EL (cell line): Measurements from ENCODE around the gene C17orf114.

Source experiments
- DNase-seq: peaks from one replicate; pipeline ENCODE4 v3.0.0-alpha.2; 2016

C17orf114 gene

DNA sequence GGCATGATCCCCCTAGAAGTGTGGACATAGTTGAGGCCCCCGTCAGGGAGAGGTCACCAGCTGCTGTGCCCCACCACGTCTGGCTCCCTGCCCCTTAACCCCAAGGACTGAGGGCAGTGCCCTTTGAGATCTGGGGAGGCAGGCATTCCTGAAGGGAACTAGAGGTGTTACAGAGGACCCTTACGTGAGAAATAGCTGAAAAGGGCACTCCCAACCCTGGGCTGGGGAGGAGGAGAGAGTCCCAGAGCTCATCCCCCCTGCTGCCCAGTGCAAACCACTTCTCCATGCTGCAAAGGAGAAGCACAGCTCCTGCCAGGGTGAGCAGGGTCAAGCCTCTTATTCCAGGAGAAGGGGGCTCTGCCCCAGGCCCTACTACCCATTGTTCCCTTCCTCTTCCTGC is 20.7 kb upstream of the C17orf114 start:
- DNase-seq, result no peak

DNA sequence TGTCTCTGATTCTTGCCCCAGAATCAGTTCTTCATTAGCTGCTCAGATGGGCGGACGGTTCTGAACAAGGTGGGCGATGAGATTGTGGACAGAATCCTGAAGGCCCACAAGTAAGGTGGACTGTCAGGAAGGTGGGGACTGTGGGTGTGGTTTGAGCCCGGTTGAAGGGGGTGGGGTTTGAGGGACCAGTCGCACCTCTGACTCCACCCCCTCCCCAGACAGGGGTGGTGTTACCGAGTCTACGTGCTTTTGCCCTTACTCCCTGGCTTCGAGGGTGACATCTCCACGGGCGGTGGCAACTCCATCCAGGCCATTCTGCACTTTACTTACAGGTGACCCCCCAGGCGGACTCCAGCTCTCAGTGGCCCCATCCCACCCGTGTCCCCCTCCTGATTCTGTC is 16.1 kb upstream of the C17orf114 start:
- no peak for DNase-seq

DNA sequence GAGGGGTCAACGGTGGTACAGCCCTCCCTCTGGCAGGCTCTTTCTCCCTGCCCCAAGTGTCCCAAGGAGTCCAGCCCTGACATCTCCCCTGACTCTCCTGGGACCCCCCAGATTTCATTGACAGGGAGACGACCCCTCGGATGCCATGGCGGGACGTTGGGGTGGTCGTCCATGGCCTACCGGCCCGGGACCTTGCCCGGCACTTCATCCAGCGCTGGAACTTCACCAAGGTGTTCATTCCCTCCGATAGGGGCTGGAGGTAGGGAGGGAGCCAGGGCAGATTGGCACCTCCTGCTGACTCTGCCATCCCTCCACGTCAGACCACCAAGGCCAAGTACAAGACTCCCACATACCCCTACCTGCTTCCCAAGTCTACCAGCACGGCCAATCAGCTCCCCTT is 14.7 kb upstream of the C17orf114 start:
- DNase-seq, result no peak

DNA sequence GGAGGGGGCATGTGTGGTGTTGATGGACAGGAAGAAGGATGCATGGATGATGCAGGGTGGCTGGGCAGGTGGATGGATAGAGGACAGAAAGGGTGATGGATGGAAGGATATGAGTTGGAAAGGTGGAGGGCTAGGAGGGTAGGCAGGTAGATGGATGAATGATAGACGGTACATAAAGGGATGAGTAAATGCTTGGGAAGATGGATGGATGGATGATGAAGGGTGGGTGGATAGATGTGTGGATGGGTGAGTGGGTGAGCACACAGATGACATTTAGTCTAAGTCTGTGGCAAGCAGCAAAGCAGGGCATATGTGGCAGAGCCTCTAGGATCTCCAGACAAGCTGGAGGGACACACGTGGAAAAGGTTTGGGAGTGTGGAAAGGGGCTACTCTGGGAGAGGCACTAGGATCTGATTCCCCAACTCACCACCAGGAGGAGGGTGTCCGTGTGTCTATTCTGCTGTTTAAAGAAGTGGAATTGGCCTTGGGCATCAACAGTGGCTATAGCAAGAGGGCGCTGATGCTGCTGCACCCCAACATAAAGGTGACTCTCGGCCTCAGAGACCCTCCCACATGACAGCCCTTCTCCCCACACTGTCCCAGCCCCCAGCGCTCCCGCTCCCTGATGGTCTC is 13.0 kb upstream of the C17orf114 start:
- no peak for DNase-seq

DNA sequence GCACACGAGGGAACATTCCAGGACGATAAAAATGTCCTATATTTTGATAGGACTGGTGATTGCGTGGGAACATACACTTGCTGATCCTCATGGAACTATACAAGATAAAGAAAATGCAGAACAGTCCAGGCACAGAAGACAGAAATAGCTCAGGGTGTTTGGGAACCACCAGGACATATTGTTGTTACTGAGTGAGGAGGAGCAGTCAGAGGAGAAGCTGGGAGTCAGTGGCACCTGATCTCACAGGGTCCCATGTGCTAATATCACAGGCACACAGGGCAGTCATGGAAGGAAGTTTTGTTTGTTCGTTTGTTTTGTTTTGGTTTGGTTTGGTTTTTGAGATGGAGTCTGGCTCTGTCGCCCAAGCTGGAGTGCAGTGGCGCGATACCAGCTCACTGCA is 10.6 kb upstream of the C17orf114 start:
- DNase-seq, result no peak

DNA sequence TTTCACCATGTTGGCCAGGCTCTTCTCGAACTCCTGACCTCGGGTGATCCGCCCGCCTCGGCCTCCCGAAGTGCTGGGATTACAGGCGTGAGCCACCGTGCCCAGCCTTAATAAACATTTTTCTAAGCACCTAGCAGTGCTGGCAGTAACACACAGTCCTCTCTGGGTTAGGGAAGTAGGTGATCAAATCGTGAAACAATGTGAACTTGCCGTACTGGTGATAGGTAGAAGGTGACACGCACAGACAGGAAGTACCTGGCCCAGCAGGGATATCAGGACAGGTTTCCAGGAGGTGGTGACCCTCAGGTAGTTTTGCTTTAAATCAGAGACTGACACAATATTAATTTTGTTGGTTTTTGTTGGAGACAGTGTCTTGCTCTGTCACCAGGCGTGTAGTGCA is 9.3 kb upstream of the C17orf114 start:
- DNase-seq, result no peak

DNA sequence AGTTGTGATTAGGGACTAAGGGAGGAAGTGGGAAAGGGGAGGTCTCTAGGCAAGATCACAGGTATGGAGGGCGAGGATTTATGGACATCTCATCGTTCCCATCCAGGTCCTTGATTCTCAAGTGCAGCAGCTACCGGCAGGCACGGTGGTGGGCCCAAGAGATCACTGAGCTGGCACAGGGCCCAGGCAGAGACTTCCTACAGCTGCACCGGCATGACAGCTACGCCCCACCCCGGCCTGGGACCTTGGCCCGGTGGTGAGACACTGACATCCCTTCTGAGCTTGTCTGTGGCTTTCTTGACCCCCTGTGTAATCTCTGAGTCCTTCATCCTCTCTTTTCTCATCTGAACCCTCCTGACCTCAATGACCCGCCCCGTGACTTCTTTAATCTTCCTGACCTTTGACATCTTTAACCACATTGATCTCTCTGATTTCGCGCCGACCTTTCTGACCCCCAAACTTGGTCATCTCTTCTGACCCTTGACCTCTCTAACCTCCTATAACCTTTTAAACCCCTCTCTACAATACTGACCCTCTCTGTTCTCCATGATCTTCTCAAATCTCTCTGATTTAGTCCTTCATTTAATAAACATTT is 8.7 kb upstream of the C17orf114 start:
- DNase-seq, result no peak

DNA sequence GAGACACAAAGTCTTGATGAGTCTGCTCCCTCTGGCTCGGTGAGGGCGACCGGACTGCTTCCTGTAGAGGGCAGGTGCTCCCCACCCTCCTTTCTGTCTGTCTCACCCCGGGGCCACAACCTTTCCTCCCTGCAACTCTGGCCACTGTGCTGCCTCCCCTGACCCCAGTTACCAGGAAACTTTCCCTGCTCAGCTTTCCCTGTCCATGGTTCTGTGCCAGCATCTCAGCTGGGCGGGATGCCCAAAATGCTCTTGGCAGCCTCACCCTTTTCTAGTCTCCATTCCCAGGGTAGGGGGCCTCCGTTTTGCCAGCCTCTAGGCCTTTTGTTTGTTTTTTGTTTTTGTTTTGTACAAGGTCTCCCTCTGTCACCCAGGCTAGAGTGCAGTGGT is 6.2 kb upstream of the C17orf114 start:
- no peak for DNase-seq

DNA sequence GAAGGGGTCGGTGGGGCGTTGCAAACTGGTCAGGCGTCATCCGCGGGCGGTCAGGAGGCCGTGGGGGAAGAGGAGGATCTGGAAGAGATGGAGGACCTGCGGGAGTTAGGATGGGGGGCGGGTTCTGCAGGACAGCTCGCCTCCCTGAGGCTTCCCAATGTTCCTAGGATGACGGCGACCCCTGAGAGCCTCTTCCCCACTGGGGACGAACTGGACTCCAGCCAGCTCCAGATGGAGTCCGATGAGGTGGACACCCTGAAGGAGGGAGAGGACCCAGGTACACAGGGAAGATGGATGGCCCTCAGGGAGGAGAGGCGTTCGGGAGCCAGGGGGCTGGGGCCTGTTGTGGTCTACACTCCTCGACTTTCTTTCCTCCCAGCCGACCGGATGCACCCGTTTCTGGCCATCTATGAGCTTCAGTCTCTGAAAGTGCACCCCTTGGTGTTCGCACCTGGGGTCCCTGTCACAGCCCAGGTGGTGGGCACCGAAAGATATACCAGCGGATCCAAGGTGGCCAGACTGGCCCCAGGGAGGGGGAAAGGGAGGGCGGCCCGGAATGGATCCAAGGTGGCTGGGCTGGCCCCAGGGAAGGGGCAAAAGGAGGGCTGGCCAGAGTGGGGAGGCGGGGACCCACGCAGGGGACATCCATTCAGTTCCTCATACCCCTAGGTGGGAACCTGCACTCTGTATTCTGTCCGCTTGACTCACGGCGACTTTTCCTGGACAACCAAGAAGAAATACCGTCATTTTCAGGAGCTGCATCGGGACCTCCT is 5.7 kb upstream of the C17orf114 start:
- DNase-seq, result no peak

DNA sequence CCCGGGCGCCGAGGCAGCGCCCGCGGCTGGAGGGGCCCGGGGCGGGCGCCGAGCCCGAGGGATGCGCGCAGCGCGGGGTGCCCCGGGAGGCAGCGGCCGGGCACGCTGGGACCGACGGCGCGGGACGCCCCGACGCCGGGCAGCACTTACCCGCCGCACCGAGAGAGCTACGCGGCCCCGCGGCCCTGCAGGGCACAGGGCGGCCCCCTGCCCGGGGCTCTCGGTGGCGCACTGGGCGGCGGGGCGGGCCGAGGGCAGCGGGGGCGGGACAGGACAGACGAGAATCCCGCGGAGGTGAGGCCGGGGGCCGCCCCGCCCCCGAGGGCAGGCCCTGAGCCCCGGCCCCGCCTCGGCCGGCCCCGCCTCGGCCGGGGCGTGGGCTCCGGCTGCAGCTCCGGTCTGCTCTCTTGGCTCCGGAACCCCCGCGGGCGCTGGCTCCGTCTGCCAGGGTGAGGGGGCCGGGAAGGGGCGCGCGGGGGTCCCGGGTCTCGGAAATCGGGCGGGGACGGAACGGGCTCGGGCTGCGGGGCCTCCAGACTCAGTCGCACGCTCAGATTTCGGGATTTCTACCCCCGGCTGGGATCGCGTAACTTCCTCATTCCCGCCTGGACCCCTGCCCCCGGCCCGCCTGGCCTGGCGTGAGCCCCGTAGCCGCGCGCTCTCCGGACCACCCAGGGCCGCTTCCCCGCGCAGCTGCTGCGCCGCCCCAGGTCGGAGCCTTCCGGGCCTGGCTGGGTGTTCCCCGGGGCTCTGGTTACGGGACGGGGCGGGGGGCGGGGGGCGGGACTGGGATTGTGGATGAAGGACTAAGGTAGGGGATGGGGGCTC is 4.9 kb upstream of the C17orf114 start, which contains the start of gene PLD2:
TSS of gene PLD2 (plus strand) at position 376 of the 828 bp plus-strand sequence. CDS start 621 bp downstream, outside the sequence.
- DNase-seq, result peak; percentile 86

DNA sequence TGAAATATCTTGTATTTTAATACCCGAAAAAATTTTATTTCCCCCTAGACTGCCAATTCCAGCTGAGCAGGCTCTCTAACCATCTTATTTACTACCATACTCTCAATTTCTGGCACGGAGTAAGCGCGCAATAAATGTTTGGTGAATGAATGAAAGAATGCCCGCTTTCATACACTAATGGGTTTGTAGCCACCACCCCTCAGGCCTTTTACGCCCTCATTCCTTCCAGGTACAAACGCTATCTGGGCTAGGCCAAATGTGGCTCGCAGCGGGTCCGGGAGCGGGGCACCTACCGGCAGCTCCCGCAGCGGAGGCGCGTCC is 4.3 kb upstream of the C17orf114 start:
- DNase-seq, result no peak

DNA sequence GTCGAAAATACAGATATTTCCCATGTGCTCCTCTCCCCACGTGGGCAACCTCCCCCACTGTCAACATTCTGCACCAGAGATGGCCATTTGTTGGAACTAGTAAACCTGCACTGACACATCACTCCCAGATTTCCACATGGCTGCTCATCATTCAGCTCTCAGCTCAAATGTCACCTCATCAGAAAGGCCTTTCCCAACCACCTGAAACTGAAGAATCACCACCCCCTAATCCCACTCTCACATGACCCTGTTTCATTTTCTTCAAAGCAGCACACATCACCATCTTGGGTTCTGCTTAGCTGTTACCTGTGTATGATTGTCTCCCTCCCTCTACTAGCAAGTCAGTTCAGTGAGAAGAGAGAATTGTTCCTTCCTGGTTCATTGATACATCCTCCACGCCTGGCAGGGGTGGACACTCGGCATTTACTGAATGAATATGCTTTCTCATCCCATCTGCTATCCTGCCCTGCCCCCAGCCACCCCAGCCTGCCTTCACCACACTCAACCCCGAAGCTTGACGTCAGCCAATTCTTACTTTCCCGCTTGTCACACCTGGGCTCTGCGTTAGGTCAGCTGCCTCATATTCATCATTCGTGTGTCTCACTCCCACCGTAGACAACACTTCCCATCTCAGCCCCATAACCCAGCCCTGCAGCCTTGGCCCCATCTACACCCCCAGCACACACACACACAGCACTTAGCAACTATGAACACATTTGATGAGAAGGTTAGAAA is 1.5 kb downstream of the C17orf114 start:
- DNase-seq, result no peak

DNA sequence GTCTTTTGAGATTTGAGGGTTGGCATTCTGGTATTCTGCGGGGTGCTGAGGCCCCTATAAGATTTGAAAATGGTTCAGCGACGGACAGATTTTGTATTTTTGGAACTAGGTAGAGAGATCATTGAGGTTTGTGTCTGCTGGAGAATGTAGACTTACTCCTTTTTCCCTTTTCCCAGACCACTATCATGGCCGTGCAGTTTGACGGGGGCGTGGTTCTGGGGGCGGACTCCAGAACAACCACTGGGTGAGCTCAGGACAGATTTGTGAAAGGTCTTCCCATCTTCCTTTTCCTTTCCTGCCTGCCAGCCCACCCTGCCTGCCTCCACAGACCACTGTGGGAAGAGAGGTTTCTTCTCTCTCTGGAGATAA is 5.6 kb downstream of the C17orf114 start:
- DNase-seq, result peak; percentile 56

DNA sequence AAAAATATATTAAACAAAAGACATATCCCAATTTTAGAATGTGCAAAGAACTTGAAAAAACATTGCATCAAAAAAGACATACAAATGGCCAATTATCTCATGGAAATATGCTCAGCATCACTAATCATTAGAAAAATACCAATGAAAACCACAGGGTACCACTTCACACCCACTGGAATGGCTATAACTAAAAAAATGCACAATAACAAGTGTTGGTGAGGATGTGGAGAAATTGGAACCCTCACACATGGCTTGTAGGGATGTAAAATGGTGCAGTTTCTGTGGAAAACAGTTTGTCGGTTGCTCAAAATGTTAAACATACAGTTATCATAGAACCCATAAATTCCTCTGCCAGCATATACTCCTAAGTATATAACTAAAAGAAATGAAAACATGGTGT is 7.0 kb downstream of the C17orf114 start:
- DNase-seq, result no peak

DNA sequence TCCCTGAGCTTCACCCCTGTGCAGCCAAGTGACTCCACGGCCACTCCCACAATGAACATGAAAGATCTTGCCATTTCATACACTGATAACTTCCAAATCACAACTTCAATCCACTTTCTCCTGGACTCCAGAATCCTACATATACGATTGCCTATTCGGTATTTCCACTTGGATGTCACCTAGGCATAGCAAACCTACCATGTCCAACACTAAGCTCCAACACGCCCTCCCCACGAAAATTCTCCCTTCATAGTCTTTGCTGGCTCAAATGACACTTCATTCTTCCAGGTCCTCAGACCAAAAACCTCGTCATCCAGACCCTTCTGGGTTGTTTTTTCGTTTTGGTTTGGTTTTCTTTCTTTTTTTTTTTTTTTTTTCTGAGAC is 11.4 kb downstream of the C17orf114 start:
- DNase-seq, result no peak

DNA sequence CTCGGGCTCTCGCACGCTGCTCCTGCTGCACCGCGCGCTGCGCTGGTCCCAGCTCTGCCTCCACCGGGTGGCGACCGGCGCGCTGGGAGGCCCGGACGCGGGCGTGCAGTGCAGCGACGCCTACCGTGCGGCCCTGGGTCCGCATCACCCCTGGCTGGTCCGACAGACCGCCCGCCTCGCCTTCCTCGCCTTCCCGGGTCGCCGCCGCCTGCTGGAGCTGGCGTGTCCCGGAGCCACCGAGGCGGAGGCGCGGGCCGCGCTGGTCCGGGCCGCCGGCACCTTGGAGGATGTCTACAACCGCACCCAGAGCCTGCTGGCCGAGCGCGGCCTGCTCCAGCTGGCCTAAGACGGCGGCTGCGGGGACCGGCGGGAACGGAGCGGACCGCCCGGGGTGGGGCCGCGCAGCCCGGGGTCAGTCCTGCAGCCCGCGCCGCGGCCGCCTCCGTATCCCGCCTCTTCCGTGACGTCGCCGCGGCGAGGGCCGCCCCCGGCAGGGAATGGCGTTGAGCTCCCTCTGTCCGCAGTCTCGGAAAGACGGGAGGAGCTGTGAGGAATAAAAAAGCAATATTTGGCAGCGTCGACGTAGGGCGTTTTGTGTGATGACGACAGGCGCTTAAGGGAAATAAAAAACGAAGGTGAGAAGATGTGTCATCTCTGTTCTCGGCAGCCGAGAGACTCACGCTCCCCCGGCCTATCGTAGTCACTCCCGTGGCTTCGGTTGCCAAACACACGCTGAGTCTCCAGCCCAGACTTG is 12.0 kb downstream of the C17orf114 start:
- peak; percentile 89 for DNase-seq

DNA sequence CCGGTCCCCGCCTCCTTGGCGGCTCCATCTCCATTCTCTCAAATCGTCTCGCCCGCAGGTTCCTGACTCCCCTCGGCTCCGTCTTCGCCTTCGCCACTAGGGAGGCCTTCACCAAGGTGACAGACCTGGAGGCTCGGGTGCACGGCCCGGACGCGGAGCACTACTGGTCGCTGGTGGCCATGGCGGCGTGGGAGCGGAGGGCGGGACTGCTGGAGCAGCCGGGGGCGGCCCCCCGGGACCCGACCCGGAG is 12.5 kb downstream of the C17orf114 start:
- DNase-seq, result no peak

DNA sequence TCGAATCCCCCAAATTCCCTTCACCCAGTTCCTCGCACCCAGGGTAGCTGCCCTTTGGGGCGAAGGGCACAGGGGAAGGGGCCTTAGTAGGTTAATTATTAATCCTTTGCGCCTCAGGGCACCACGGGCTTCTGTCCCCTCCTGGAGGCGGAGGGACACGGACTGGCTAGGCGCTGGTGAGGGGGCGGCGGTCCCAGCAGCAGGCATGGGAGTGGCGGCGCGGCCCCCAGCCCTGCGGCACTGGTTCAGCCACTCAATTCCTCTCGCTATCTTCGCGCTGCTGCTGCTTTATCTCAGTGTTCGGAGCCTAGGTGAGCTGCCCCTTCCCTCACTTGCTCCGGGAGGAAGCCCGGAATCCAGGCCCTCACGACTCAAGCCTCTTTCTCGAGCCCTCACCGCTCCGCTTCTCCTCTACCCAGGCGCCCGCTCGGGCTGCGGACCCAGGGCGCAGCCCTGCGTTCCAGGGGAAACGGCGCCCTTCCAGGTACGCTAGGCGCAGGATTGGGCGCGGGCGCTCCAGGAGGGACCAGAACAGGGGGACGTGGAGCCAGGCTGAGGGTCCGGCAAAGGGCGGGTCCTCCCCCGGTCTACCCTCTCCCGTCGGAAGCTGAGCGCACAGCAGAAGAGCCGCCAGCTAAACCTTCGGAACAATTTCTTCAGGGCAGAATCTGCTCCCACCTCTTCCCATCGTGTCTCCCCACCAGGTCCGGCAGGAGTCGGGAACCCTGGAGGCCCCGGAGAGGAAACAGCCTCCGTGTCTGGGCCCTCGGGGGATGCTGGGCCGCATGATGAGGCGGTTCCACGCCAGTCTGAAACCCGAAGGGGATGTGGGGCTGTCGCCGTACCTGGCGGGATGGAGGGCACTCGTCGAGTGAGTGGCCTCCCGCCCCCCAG is 13.1 kb downstream of the C17orf114 start, which contains the start of gene GLTPD2:
TSS of gene GLTPD2 (plus strand) at position 158 of the 894 bp plus-strand sequence. CDS start at position 206, 48 bp downstream.
- no peak for DNase-seq

DNA sequence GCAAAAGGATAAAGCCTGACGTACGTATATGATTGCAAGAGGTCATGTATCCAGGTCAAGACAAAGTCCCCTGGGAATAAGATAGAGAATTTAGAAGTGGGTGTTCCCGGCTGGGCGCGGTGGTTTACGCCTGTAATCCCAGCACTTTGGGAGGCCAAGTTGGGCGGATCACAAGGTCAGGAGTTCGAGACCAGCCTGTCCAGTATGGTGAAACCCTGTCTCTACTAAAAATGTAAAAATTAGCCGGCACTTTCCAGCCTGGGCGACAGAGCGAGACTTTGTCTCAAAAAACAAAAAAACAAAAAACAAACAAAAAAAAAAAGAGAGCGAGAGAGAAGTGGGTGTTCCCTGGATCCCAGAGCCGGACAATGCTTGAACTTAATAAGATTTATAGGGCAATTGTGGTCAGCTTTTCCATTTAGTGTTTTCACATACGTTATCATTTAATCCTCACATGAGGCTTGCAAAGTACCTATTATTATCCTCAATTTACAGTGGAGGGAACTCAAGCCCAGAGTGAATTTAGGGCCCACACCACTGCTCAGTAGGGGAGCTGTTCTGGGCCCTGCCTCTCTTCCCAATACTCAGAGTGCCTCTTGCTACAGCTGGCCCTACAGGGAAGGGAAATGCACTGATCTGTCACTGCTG is 13.8 kb downstream of the C17orf114 start:
- no peak for DNase-seq

DNA sequence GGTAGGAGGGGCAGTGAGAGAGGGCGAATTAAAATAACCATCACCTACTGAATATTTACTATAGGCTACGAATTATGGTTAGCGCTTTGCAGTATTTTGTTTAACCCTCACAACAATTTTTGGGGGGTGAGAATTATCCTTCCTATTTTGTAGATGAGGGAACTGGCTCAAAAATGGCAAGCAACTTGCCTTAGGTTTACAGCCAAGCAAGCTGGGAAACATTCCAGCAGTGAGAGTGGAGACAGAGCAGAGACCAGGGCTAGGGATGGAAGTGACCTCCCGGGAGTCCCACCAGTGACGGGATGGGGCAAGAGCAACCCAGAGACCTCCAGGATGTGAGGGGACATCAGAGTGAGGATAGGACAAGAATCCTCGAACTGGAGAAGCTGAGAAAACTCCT is 15.6 kb downstream of the C17orf114 start:
- DNase-seq, result no peak

DNA sequence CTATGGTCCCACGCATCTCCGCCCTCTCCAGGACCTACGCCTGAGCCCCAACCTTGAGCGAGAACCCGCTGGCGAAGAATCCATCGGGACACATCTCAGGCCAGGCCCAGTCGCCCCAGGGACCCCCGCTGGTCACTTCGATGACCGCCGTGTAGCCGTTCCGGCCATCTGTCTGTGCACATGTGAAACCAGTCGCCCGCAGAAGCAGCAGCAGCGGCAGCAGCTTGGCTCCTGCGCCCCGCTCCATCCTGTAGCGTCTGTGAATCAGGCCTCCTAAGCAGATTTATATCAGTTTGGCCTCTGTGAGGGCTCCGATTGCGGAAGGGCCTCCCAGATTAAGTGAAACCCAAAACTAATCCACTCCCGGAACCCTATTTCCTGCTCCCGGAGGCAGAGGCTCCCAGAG is 16.0 kb downstream of the C17orf114 start, which contains the start of gene VMO1:
TSS of gene VMO1 (minus strand) at position 259 of the 406 bp plus-strand sequence. CDS start at position 247, 12 bp downstream.
- peak; percentile 56 for DNase-seq
